ENCODE data around the gene BORCS8. TPM values are rescaled to one million over a fixed set of nuclear protein-coding genes. Genes with fewer than 3 reads are reported as not detected.
A peak's percentile ranks its signal among the peaks of the same experiment; 100 is the strongest.

BORCS8 gene
- total and polyA plus RNA-seq, 2 donors = 12.5 to 23.8 TPM

- peaks cover 8 to 20% of the 10 kb centered on the region in 2 donors for H3K9me3 ChIP-seq (ENCODE audit: control insufficient read depth in 2 of 2, insufficient read depth in 1 of 2, low read length in 1 of 2)
- peaks cover 0 to 16% of the 10 kb centered on the region in 2 donors for H3K27me3 ChIP-seq (ENCODE audit: control insufficient read depth in 2 of 2, insufficient read depth in 1 of 2, low read length in 1 of 2)
- DNase-seq (ENCODE audit: low read depth in 6 of 9, low spot score in 9 of 9) = no peak
- 96% methylated on average over 9 of the region's 9 CpGs for WGBS
- no peaks in the 10 kb centered on the region for H3K4me1 ChIP-seq (ENCODE audit: control insufficient read depth in 2 of 2, insufficient read depth in 2 of 2, low read length in 2 of 2)
- no peaks in the 10 kb centered on the region for H3K36me3 ChIP-seq (ENCODE audit: control insufficient read depth in 2 of 2, insufficient read depth in 2 of 2, low read length in 1 of 2)
- no peak overlapping the region for H3K4me3 ChIP-seq (ENCODE audit: low read length in 2 of 2)
- no peak overlapping the region for H3K27ac ChIP-seq (ENCODE audit: low read depth in 1 of 2, low read length in 1 of 2)
Observed at GRCh38 chr19:19230999-19231398, 39.0 kb upstream of the BORCS8 start.

GRCh38 chr19:19229701-19230100 lies 37.7 kb upstream of the BORCS8 start:
- H3K4me1 ChIP-seq (ENCODE audit: control insufficient read depth in 2 of 2, insufficient read depth in 2 of 2, low read length in 2 of 2) = peaks cover 2 to 4% of the 10 kb centered on the region in 2 donors
- no peak overlapping the region for H3K4me3 ChIP-seq (ENCODE audit: low read length in 2 of 2)
- no peak for DNase-seq (ENCODE audit: low read depth in 6 of 9, low spot score in 9 of 9)
- 95% methylated on average over 3 of the region's 3 CpGs for WGBS
- H3K36me3 ChIP-seq (ENCODE audit: control insufficient read depth in 2 of 2, insufficient read depth in 2 of 2, low read length in 1 of 2) = no peaks in the 10 kb centered on the region
- peaks cover 7 to 26% of the 10 kb centered on the region in 2 donors for H3K27me3 ChIP-seq (ENCODE audit: control insufficient read depth in 2 of 2, insufficient read depth in 1 of 2, low read length in 1 of 2)
- peaks cover 5 to 14% of the 10 kb centered on the region in 2 donors for H3K9me3 ChIP-seq (ENCODE audit: control insufficient read depth in 2 of 2, insufficient read depth in 1 of 2, low read length in 1 of 2)
- H3K27ac ChIP-seq (ENCODE audit: low read depth in 1 of 2, low read length in 1 of 2) = no peak overlapping the region

- Histone ChIP-seq H3K4me3 (ENCODE audit: low read length in 2 of 2) (no peak overlapping the region), H3K27ac (ENCODE audit: low read depth in 1 of 2, low read length in 1 of 2) (no peak overlapping the region), H3K27me3 (ENCODE audit: control insufficient read depth in 2 of 2, insufficient read depth in 1 of 2, low read length in 1 of 2) (peaks cover 9 to 47% of the 10 kb centered on the region in 2 donors), H3K4me1 (ENCODE audit: control insufficient read depth in 2 of 2, insufficient read depth in 2 of 2, low read length in 2 of 2) (peaks cover 2 to 4% of the 10 kb centered on the region in 2 donors), H3K9me3 (ENCODE audit: control insufficient read depth in 2 of 2, insufficient read depth in 1 of 2, low read length in 1 of 2) (no peaks in the 10 kb centered on the region), H3K36me3 (ENCODE audit: control insufficient read depth in 2 of 2, insufficient read depth in 2 of 2, low read length in 1 of 2) (no peaks in the 10 kb centered on the region)
- no peak for DNase-seq (ENCODE audit: low read depth in 6 of 9, low spot score in 9 of 9)
- 89% methylated on average over 4 of the region's 4 CpGs for WGBS
Observed at GRCh38 chr19:19227217-19227616, 35.3 kb upstream of the BORCS8 start.

GRCh38 chr19:19226663-19227062 lies 34.7 kb upstream of the BORCS8 start:
- Histone ChIP-seq H3K9me3 (ENCODE audit: control insufficient read depth in 2 of 2, insufficient read depth in 1 of 2, low read length in 1 of 2) (no peaks in the 10 kb centered on the region), H3K4me1 (ENCODE audit: control insufficient read depth in 2 of 2, insufficient read depth in 2 of 2, low read length in 2 of 2) (peaks cover 2 to 4% of the 10 kb centered on the region in 2 donors), H3K4me3 (ENCODE audit: low read length in 2 of 2) (no peak overlapping the region), H3K27me3 (ENCODE audit: control insufficient read depth in 2 of 2, insufficient read depth in 1 of 2, low read length in 1 of 2) (peaks cover 9 to 46% of the 10 kb centered on the region in 2 donors), H3K27ac (ENCODE audit: low read depth in 1 of 2, low read length in 1 of 2) (no peak overlapping the region), H3K36me3 (ENCODE audit: control insufficient read depth in 2 of 2, insufficient read depth in 2 of 2, low read length in 1 of 2) (no peaks in the 10 kb centered on the region)
- 81% methylated on average over 10 of the region's 10 CpGs for WGBS
- no peak for DNase-seq (ENCODE audit: low read depth in 6 of 9, low spot score in 9 of 9)

- WGBS = 91% methylated on average over 5 of the region's 5 CpGs
- DNase-seq (ENCODE audit: low read depth in 6 of 9, low spot score in 9 of 9) = no peak
- Histone ChIP-seq H3K27ac (ENCODE audit: low read depth in 1 of 2, low read length in 1 of 2) (no peak overlapping the region), H3K4me3 (ENCODE audit: low read length in 2 of 2) (no peak overlapping the region), H3K9me3 (ENCODE audit: control insufficient read depth in 2 of 2, insufficient read depth in 1 of 2, low read length in 1 of 2) (no peaks in the 10 kb centered on the region), H3K36me3 (ENCODE audit: control insufficient read depth in 2 of 2, insufficient read depth in 2 of 2, low read length in 1 of 2) (no peaks in the 10 kb centered on the region), H3K27me3 (ENCODE audit: control insufficient read depth in 2 of 2, insufficient read depth in 1 of 2, low read length in 1 of 2) (peaks cover 9 to 46% of the 10 kb centered on the region in 2 donors), H3K4me1 (ENCODE audit: control insufficient read depth in 2 of 2, insufficient read depth in 2 of 2, low read length in 2 of 2) (peaks cover 2 to 4% of the 10 kb centered on the region in 2 donors)
Observed at GRCh38 chr19:19226204-19226603, 34.3 kb upstream of the BORCS8 start.

GRCh38 chr19:19224852-19225494 lies 33.0 kb upstream of the BORCS8 start:
- H3K4me1 ChIP-seq (ENCODE audit: control insufficient read depth in 2 of 2, insufficient read depth in 2 of 2, low read length in 2 of 2) = peaks cover 2 to 4% of the 10 kb centered on the region in 2 donors
- H3K9me3 ChIP-seq (ENCODE audit: control insufficient read depth in 2 of 2, insufficient read depth in 1 of 2, low read length in 1 of 2) = no peaks in the 10 kb centered on the region
- peak overlapping the region in 1 of 2 donors; percentile 50 for H3K4me3 ChIP-seq (ENCODE audit: low read length in 2 of 2)
- H3K27me3 ChIP-seq (ENCODE audit: control insufficient read depth in 2 of 2, insufficient read depth in 1 of 2, low read length in 1 of 2) = peaks cover 9 to 46% of the 10 kb centered on the region in 2 donors
- DNase-seq (ENCODE audit: low read depth in 6 of 9, low spot score in 9 of 9) = peak in 8 of 9 donors; percentile 21 to 74 (median 44)
- 3% methylated on average over 59 of the region's 59 CpGs for whole genome bisulfite sequencing
- no peak overlapping the region for H3K27ac ChIP-seq (ENCODE audit: low read depth in 1 of 2, low read length in 1 of 2)
- H3K36me3 ChIP-seq (ENCODE audit: control insufficient read depth in 2 of 2, insufficient read depth in 2 of 2, low read length in 1 of 2) = no peaks in the 10 kb centered on the region

- H3K4me1 ChIP-seq (ENCODE audit: control insufficient read depth in 2 of 2, insufficient read depth in 2 of 2, low read length in 2 of 2) = peaks cover 2 to 4% of the 10 kb centered on the region in 2 donors
- H3K9me3 ChIP-seq (ENCODE audit: control insufficient read depth in 2 of 2, insufficient read depth in 1 of 2, low read length in 1 of 2) = no peaks in the 10 kb centered on the region
- peak overlapping the region in 1 of 2 donors; percentile 50 for H3K4me3 ChIP-seq (ENCODE audit: low read length in 2 of 2)
- 74% methylated on average over 17 of the region's 17 CpGs for WGBS
- no peaks in the 10 kb centered on the region for H3K36me3 ChIP-seq (ENCODE audit: control insufficient read depth in 2 of 2, insufficient read depth in 2 of 2, low read length in 1 of 2)
- H3K27ac ChIP-seq (ENCODE audit: low read depth in 1 of 2, low read length in 1 of 2) = no peak overlapping the region
- DNase-seq (ENCODE audit: low read depth in 6 of 9, low spot score in 9 of 9) = no peak
- H3K27me3 ChIP-seq (ENCODE audit: control insufficient read depth in 2 of 2, insufficient read depth in 1 of 2, low read length in 1 of 2) = peaks cover 9 to 46% of the 10 kb centered on the region in 2 donors
Observed at GRCh38 chr19:19224150-19224851, 32.3 kb upstream of the BORCS8 start.

GRCh38 chr19:19223636-19224035 lies 31.7 kb upstream of the BORCS8 start:
- WGBS = 89% methylated on average over 6 of the region's 6 CpGs
- Histone ChIP-seq H3K36me3 (ENCODE audit: control insufficient read depth in 2 of 2, insufficient read depth in 2 of 2, low read length in 1 of 2) (no peaks in the 10 kb centered on the region), H3K4me1 (ENCODE audit: control insufficient read depth in 2 of 2, insufficient read depth in 2 of 2, low read length in 2 of 2) (peaks cover 2 to 4% of the 10 kb centered on the region in 2 donors), H3K9me3 (ENCODE audit: control insufficient read depth in 2 of 2, insufficient read depth in 1 of 2, low read length in 1 of 2) (no peaks in the 10 kb centered on the region), H3K4me3 (ENCODE audit: low read length in 2 of 2) (no peak overlapping the region), H3K27me3 (ENCODE audit: control insufficient read depth in 2 of 2, insufficient read depth in 1 of 2, low read length in 1 of 2) (peaks cover 9 to 46% of the 10 kb centered on the region in 2 donors), H3K27ac (ENCODE audit: low read depth in 1 of 2, low read length in 1 of 2) (no peak overlapping the region)
- no peak for DNase-seq (ENCODE audit: low read depth in 6 of 9, low spot score in 9 of 9)

GRCh38 chr19:19223060-19223459 lies 31.1 kb upstream of the BORCS8 start:
- 95% methylated on average over 5 of the region's 5 CpGs for WGBS
- no peak for DNase-seq (ENCODE audit: low read depth in 6 of 9, low spot score in 9 of 9)
- Histone ChIP-seq H3K9me3 (ENCODE audit: control insufficient read depth in 2 of 2, insufficient read depth in 1 of 2, low read length in 1 of 2) (no peaks in the 10 kb centered on the region), H3K27ac (ENCODE audit: low read depth in 1 of 2, low read length in 1 of 2) (no peak overlapping the region), H3K36me3 (ENCODE audit: control insufficient read depth in 2 of 2, insufficient read depth in 2 of 2, low read length in 1 of 2) (no peaks in the 10 kb centered on the region), H3K4me3 (ENCODE audit: low read length in 2 of 2) (no peak overlapping the region), H3K27me3 (ENCODE audit: control insufficient read depth in 2 of 2, insufficient read depth in 1 of 2, low read length in 1 of 2) (peaks cover 9 to 44% of the 10 kb centered on the region in 2 donors), H3K4me1 (ENCODE audit: control insufficient read depth in 2 of 2, insufficient read depth in 2 of 2, low read length in 2 of 2) (peaks cover 2 to 4% of the 10 kb centered on the region in 2 donors)
